ENCODE data around the gene ZIC5.

Gene ZIC5

GRCh38 chr13:99987154-99988019, 15.8 kb upstream of the ZIC5 start:
- DNase-seq (ENCODE audit: low read depth), result no peak

GRCh38 chr13:99986741-99987140, 15.2 kb upstream of the ZIC5 start:
- DNase-seq (ENCODE audit: low read depth), result no peak

- no peak for DNase-seq (ENCODE audit: low read depth)
Observed at GRCh38 chr13:99985886-99986527, 14.4 kb upstream of the ZIC5 start.

GRCh38 chr13:99985241-99985874, 13.8 kb upstream of the ZIC5 start:
- DNase-seq (ENCODE audit: low read depth), result no peak

GRCh38 chr13:99984461-99985240, 13.1 kb upstream of the ZIC5 start:
- no peak for DNase-seq (ENCODE audit: low read depth)

GRCh38 chr13:99983499-99984401, 12.2 kb upstream of the ZIC5 start:
- no peak for DNase-seq (ENCODE audit: low read depth)

GRCh38 chr13:99982731-99983498, 11.3 kb upstream of the ZIC5 start:
- DNase-seq (ENCODE audit: low read depth), result no peak

GRCh38 chr13:99982036-99982730, 10.6 kb upstream of the ZIC5 start:
- no peak for DNase-seq (ENCODE audit: low read depth)

GRCh38 chr13:99981735-99982035, 10.1 kb upstream of the ZIC5 start, which contains the start of gene ZIC2:
Gene ZIC2 (plus strand): TSS chr13:99981784. CDS start chr13:99982065, 281 bp downstream.
- DNase-seq (ENCODE audit: low read depth), result no peak

- peak; percentile 6 for DNase-seq (ENCODE audit: low read depth)
Observed at GRCh38 chr13:99980824-99981734, 9.5 kb upstream of the ZIC5 start.

- DNase-seq (ENCODE audit: low read depth), result peak; percentile 32
Observed at GRCh38 chr13:99980201-99980823, 8.7 kb upstream of the ZIC5 start.

- no peak for DNase-seq (ENCODE audit: low read depth)
Observed at GRCh38 chr13:99979453-99980200, 8.1 kb upstream of the ZIC5 start.

GRCh38 chr13:99978799-99979452, 7.4 kb upstream of the ZIC5 start:
- no peak for DNase-seq (ENCODE audit: low read depth)

GRCh38 chr13:99977912-99978798, 6.6 kb upstream of the ZIC5 start:
- no peak for DNase-seq (ENCODE audit: low read depth)

- no peak for DNase-seq (ENCODE audit: low read depth)
Observed at GRCh38 chr13:99977334-99977911, 5.9 kb upstream of the ZIC5 start.

- no peak for DNase-seq (ENCODE audit: low read depth)
Observed at GRCh38 chr13:99976575-99976974, 5.0 kb upstream of the ZIC5 start.

Data from amniotic epithelial cell (primary cell).